NCI-H1436 treated with DMSO at 0.1 percent for 48 hours (cell line): ENCODE data around the gene CHRM4.

ENCODE experiments used
- DNase-seq: peaks from one replicate; lab custom pipeline; 2025; lab: John Stamatoyannopoulos, UW

The CHRM4 gene

DNA sequence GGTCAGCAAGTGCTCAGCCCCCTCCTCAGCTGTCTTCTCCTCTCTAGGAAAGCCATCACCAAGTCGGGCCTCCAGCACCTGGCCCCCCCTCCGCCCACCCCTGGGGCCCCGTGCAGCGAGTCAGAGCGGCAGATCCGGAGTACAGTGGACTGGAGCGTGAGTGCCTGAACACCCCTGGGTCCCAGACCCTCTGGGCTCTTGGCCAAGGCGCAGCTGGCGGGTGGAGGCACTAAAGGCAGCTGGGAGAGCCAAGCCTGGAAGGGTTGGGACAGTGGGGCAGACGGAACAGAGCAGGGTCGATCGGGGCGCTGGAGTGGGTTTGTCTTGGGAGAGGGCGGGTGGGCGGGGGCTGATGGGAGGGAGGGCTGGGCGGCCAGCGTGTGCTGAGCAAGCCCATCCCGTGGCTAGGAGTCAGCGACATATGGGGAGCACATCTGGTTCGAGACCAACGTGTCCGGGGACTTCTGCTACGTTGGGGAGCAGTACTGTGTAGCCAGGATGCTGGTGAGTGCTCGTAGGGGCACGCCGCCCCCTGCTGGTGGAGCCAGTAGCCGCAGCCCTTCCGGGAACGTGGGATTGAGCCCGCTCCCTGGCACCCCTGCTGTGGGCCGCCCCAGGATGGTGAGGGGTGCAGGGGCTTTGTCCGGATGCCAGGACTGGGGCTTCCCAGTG is 24.2 kb downstream of the CHRM4 start:
- DNase-seq, result no peak

DNA sequence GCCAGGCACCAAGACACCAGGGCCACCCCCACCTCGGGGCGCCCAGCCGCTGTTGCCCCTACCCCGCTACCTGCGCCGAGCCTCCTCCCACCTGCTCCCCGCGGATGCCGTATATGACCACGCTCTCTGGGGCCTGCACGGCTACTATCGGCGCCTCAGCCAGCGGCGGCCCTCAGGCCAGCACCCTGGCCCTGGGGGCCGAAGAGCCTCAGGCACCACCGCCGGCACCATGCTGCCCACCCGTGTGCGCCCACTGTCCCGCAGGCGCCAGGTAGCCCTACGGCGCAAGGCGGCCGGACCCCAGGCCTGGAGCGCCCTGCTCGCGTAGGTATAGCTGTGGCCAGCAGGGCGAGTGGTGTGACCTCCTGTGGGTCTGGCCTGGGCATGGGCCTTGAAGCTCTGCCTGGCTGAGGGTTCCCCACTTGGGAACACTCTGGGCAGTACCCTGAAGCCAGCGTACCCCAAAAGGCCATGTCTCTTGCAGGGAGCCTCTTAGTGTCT is 24.9 kb downstream of the CHRM4 start:
- no peak for DNase-seq

DNA sequence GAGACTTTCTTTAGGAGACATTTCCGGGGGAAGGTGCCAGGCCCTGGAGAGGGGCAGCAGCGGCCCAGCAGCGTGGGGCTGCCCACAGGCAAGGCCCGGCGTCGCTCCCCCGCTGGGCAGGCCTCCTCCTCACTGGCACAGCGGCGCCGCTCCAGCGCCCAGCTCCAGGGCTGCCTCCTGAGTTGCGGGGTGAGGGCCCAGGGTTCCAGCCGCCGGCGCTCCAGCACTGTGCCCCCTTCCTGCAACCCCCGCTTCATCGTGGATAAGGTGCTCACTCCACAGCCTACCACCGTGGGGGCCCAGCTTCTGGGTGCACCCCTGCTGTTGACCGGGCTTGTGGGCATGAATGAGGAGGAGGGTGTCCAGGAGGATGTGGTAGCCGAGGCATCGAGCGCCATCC is 25.3 kb downstream of the CHRM4 start:
- no peak for DNase-seq

DNA sequence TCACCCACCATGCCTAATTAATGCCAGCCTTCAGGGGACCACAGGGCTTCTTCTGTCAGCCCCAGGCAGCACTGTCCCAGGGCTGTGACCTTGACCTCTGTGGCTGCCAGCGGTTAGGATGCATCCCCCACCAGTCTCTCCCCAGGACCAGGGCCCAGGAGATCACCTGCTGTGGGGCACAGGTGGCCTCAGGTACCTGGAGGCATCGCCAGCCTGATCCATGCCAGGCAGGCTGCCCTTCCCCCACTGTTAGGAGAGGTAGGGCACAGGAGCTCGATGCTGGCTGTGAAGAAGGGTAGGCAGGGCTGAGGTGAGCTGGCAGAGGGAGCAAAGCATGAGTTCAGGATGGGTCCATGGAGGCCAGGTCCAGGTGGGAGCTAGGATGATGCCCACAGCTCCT is 26.8 kb downstream of the CHRM4 start:
- DNase-seq, result no peak

DNA sequence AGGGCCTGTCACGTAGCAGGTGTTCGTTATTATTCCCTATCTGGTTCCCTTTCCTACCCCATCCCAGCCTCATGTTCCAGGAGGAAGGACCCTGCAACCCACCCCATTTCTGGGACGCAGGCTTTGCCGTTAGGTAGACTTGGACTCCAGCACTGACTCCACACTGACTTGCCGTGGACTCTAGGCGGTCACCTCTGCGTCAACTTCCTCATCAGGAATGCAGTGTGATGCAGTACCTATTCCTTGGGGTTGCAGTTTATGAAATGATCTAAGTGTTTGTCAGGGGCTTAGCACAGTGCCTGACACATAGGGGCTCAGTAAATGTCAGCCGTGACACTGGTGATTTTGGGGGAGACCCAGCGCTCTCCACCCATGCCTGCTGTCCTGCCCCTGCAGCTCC is 27.5 kb downstream of the CHRM4 start:
- DNase-seq, result no peak

DNA sequence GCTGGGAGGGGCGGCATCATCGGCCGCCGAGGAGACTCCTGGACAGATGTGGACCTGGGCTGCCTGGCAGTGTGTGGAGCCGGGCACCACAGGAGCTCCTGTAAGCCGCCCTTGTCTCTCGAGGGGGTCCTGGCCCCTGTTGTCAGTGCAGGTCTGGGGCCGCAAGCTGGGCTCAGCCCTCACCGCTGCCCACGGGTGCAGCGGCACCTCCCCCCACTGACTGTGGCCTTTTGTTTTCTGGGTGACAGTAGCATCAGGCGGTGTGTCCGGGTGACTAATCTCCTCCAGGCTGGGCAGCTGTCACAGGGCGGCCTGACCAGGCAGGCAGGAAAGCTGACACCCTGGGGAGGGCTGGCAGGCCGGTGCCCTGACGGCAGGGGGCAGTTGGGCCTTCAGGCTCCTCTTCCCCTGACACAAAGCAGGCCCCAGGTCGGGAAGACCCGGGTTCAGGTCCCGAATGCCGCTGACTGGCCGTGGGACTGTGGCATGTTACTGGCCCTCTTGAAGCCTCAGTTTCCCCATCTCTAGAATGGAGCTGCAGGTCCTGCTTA is 28.0 kb downstream of the CHRM4 start:
- no peak for DNase-seq

DNA sequence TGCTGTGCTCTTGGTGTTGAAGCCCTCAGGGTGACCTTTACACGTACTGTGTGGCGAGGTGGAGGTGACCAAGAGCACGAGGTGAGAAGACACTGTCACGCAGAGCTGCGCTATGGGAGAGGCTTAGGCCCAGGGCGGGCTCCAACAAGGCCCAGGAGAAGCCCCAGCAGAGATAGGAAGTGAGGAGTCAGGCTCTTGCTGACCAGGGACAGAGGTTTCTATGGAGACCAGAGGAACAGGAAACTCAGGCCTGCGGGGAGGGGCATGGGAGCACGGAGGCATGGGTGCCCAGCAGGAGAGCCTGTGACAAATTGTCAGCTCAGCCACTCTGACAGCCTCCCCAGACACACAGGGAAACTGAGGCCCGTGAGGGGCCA is 28.6 kb downstream of the CHRM4 start:
- no peak for DNase-seq

DNA sequence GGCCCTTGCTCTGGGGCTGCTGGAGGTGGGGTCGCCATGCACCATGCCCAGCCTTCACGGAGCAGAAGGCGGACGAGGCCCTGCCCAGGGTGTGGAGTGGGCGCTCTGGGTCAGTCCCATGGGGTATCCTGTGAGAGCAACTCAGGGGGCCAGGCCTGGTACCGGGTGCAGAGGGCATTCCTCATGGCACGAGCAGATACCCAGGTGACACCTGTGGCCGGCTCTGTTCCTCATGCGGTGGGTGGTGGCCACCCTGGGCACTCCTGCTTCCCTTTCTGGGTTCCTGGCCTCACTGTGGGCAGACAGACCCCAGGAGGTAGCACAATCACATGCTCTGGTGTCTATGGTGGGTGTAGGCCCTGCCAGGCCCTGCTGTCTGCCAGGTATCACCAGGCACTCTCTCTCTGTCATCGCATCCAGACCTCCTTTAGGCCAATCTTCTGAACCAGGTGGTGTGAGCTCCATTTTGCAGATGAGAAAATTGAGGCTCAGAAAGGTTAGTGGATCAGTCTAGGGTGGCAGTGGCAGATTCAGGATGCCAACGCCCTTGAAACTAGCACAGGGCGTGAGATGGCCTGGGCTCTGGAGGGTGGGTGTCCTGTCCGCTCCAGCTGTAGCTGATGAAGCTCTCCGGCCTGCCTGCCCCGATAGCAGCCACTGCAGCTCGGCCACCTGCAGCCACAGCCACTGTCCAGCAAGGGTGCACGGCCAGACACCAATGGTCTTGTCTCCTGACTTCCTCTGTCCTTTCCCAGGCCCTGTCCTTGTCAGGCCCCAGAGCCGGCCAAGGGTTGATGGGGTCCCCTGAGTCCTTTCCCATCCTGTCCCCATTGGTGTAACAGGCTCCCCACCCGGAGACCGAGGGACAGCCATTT is 29.2 kb downstream of the CHRM4 start:
- no peak for DNase-seq

DNA sequence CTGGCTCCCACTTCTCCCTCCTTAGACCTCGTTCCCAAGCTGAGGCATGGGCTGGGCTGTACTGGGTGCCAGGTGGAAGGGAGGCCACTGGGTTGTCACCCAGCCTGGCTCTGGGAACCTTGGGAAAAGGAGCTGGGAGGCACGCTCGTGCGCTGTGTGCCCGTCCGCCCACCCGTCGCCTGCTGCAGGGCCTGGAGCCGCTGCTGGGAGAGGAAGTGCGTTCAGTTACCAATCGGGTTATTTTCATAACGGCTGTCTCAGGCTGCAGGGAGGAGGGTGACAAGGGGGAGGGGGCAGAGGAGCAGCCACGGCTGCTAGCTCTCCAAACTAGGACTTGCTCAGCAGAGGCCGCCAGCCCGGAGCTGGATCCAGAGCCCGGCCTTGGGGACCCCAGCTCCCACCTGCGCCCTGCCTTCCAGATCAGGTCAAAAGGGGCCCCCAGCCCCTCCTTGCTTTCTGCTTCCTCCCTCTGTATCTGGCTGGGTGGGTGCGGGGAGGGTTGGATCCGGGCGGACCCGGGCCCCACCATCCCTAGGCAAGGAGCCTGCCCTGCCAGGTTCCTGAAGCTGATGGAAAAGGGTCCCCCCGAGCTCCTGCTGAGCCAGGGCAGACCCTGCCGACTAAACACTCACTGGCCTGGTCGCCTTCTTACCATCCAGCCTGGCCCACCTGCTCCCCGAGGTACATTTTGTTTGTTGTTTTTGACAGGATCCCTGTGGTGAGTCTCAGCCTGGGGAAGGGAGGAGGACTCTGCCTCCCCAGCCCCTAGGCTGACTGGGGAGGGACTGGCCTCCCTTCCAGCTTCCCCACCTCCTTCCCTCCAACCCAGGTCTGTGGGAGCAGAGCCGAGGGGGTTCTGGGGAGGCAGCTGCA is 30.1 kb downstream of the CHRM4 start:
- peak; percentile 39 for DNase-seq

DNA sequence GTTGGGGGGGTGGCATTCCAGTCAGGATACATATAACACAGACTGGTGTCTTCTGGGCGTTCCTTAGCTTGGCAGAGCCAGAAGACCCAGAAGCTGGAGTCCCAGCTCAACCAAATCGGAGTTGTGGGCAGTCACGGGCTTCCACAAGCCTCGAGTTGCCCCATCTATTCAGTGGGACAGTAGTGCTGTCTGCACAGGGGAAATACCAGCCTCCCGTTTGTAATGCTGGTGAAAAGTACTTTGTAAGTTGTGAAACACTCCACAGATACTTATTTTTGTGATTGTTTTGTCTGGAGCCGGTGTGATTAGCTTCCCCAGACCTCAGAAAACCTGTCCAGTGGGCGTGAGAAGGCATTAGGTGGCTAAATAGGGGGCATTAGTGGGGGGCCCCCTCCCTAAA is 30.7 kb downstream of the CHRM4 start:
- no peak for DNase-seq

DNA sequence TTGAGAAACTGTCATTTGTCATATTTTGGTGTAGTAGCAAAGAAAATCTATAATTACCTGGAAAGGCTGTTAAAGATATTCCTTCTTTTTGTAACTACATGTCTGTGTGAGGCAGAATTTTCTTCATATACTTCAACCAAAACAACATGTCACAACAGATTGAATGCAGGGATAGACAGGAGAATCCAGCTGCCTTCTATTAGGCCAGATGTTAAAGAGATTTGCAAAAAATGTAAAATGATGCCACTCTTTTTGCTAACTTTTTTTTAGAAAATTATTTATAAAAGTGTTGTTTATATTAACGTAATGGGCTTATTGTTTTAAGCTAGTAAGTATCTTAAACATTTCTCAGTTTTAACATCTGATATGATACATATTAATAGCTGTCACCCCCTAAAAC is 31.6 kb downstream of the CHRM4 start:
- no peak for DNase-seq

DNA sequence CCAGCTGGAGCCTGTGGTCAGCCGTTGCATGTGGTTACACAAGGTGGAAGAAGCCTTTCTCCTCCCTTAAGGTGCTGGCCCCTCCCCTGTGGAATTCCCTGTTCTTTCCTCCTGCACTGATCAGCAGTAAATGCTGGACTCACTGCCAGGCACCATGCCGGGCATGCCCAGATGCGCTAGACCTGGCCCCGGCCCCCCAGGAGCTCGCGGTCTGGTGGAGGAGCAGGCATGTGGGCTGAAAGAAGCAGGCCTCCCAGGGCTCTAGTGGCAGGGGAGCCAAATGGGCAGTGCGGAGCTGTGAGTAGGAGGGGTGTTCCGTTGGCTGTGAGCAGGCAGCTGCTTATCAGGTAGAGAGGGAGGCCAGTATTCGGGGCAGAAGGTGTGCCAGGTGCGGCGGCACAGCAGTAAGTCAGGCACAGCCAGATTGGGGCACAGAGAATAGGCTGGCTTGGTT is 34.1 kb downstream of the CHRM4 start:
- DNase-seq, result no peak

DNA sequence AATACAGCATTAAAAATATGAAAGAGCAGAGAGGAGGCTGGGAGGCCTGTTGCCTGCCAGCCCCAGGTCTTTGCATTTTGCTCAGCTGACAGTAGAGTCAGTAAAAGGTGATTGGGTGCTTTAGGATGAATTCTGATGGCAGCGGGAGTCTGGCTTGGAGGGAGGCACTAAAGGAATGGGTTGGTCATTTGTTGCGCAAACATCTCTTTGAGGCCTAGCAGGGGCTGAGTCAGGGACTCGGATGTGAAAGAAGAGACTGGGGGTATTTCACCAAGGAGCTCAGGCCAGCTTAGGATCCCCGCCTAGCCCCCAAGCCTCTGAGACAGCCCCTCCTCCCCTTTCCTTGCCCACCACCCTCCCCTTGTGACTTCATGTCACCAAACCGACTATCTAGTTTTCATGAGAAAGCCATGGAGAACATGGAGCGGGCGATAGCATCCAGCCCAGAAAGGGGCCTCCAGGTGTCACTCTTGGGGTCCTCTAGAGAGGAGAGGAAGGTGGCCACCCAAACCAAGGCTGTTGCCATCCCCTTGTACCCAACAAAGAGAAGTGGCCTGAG is 34.6 kb downstream of the CHRM4 start:
- no peak for DNase-seq

DNA sequence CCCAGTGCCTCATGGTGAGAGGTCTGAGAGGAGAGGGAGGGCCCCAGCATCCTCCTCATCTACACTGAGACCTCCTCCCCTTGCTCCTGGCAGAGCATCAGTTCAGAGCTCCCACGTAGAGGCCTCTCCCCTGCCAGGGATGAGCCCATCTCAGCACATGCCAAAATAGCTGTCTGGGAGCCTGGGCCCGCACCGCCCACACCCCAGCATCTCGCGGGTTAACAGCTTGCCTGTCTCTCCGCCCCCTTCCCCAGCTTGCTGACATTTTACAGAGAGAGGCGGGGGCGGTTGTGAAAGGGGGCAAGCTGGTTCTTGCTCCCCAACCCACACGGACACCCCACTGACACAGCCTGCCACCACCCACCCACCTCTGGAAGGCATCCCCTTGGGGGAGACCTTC is 37.9 kb downstream of the CHRM4 start:
- DNase-seq, result no peak

DNA sequence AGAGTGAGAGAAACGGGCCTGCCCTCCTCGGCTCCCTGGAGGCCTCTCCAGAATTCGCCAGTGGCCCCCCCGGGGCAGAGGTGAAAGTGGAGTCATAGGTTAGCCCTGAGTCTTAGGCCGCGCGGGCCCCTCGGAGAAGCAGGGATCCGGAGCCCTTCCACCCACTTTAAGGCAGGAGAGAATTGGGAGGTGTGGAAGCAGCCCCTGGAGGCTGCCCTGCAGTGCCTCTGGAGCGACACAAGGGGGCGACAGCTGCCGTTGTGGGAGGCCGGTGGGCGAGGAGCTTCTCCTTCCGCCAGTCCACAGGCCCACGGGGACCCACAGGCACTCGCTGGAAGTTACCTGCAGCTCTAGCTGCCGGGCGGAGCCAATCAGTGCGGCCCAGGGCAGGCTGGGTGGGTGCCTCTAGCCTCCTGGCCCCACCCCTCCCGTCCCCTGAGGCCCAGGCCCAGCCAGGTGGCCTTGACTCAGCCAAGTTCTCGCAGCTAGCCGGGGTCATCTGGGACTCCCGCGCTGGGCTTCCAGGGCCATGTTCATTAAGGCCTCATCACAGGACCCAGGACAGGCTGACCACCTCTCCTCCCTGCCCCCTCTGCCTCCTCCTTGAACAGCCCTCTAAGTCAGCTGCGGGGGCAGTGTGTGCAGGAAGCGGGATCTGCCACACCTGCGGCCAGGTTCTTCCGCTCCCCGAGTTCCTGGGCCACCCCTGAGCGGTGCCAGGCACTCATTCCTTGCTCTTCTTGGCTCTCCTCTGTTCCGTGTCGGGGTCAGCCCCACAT is 39.3 kb downstream of the CHRM4 start:
- DNase-seq, result no peak

DNA sequence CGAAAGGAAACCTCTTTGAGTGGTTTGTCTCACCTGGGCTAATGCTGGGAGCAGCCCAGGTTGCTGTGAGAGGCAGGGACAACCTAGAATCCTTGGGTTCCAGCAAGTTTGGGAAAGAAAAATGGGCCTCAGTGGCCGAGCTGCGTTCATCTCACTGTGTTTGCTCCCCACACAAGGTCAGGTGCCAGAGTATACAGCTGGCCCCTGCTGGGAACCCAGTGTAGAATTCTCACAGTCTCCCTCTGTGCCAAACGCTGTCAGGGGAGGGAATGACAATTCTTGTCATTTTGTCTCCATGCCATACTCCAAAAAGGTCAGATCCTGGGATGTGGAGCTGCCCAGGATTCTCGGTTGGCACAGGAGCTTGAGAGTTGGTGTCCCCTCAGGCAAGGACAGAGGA is 40.0 kb downstream of the CHRM4 start:
- DNase-seq, result no peak

DNA sequence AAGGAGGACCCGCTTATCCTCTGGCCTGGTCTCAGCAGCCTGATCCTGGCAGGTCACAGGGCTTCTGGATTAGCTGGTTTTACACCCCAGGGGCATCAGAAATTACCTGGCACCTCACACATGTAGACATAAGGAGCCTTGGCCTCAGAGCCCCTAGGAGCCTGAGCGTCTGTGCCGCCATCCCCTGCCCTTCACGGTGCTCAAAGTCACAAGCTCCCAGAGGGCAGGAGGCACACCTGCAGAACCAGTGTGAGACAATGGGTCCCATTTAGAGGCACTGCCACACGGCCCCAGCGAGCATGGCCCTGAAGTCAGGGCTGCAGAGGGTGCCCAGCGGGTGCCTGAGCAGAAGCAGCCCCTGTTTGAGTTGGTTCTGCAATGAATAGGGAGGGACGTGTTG is 40.4 kb downstream of the CHRM4 start:
- DNase-seq, result no peak

DNA sequence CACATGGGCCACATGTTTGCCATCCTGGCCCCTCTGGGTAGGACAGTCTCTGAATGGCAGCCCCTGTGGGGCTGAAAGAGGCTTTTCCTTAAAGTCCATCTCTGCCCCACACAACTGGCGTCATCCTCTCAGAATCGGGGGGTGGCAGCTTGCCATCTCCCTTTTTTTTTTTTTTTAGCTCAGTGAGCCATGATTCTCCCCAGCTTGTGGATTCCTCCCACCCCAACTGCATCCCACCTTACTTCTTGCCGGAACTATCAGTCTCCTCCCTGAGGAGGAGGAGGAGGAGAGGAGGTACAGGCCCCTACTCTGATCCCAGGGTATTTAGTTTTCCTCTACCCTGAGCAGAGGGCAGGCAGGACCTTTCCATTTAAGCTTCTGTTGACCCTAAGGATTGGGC is 40.9 kb downstream of the CHRM4 start:
- DNase-seq, result no peak

DNA sequence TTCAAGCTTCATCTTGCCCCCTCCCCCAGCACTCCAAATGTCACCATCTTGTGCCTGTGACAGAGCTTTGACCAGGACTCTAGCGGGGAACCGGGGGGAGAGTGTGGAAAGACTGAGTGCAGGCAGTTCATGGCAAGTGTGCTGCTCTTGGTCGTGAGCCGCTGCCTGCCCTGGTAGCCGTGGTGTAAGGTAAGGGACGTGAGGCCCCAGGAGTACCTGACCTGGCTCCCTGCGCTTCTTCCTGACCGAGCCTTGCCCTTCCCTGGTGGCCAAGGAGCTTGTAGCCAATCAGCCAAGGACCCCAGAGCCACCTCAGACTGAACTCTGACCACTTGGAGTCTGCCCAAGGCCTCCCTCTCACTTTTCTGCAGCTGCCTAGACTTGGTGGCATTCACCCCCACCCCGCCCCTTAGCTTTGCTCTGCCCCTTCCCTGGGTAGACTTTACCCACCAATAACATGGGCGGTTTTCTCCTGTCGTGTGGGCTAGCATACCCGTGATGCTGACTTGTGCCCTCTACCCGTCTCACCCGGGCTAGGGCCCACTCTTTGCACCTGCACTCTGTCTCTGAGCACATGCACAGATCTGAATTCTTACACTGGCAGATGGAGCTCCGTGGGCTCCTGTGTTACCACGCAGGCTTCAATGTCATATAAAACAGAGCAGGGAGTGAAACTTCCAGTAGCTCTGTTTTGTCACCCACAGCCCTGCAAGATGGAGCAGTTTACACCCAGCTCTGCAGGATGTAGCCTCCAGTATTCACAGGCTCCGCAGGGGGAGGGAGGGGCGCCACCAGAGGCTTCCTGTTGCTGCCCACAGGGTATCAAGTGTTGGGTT is 42.8 kb downstream of the CHRM4 start:
- DNase-seq, result no peak
